Subcutaneous abdominal adipose tissue (tissue), 5 donors: Measurements from ENCODE around the gene SETDB1.
"Not testable (repeated sequence)": the region's sequence is repeated elsewhere in the genome, so short reads cannot be mapped to it uniquely, and the experiment has no call there.

Experiments used
- H3K27ac ChIP-seq: one replicate; pipeline ENCODE4 v1.7.0; 2013; ENCODE audit warnings: low read depth, mild to moderate bottlenecking, inconsistent platforms, low read length, moderate library complexity
- H3K27me3 ChIP-seq, 5 donors: one replicate each; pipeline ENCODE4 v1.7.0; 2013; ENCODE audit warnings: low read length in 5 of 5, inconsistent platforms in 1 of 5; ENCODE audit not compliant: control insufficient read depth in 5 of 5, insufficient read depth in 4 of 5
- H3K36me3 ChIP-seq, 5 donors: one replicate each; pipeline ENCODE4 v1.7.0; 2013; ENCODE audit warnings: low read length in 5 of 5; ENCODE audit not compliant: control insufficient read depth in 5 of 5, insufficient read depth in 5 of 5
- H3K4me1 ChIP-seq, 5 donors: one replicate each; pipeline ENCODE4 v1.7.0; 2013; ENCODE audit warnings: low read length in 5 of 5, mild to moderate bottlenecking in 3 of 5, moderate library complexity in 1 of 5; ENCODE audit not compliant: control insufficient read depth in 5 of 5, insufficient read depth in 5 of 5
- H3K4me3 ChIP-seq, 5 donors: one replicate each; pipeline ENCODE4 v1.7.0; 2013; ENCODE audit warnings: low read length in 5 of 5, low read depth in 1 of 5
- H3K9ac ChIP-seq, 5 donors: one replicate each; pipeline ENCODE4 v1.7.0; 2013; ENCODE audit warnings: low read length in 5 of 5, mild to moderate bottlenecking in 4 of 5, moderate library complexity in 3 of 5
- H3K9me3 ChIP-seq, 5 donors: one replicate each; pipeline ENCODE4 v1.7.0; 2013; ENCODE audit warnings: low read length in 5 of 5; ENCODE audit not compliant: control insufficient read depth in 5 of 5
- donor health status: healthy.
- donor health status: healthy.
- donor health status: healthy.
- donor health status: healthy.
- donor health status: healthy.

SETDB1 gene

DNA sequence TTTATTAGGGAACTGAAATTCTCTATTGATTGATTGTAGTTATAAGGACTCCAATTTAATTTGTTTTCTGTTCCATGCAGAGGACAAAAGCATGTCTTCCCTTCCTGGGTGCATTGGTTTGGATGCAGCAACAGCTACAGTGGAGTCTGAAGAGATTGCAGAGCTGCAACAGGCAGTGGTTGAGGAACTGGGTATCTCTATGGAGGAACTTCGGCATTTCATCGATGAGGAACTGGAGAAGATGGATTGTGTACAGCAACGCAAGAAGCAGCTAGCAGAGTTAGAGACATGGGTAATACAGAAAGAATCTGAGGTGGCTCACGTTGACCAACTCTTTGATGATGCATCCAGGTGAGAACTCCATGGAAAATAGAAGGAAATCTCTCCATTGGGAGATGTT, 1.5 kb downstream of the SETDB1 start:
- H3K27me3 ChIP-seq, result no peaks in the 10 kb centered on the region
- H3K27ac ChIP-seq, result no peak overlapping the region
- no peak overlapping the region for H3K4me3 ChIP-seq
- H3K9ac ChIP-seq, result no peak overlapping the region
- H3K36me3 ChIP-seq, result peaks cover 16 to 33% (median 27%) of the 10 kb centered on the region in 5 donors
- H3K4me1 ChIP-seq, result peaks cover 0 to 18% (median 12%) of the 10 kb centered on the region in 5 donors
- peaks cover 0 to 4% (median 0%) of the 10 kb centered on the region in 5 donors for H3K9me3 ChIP-seq

DNA sequence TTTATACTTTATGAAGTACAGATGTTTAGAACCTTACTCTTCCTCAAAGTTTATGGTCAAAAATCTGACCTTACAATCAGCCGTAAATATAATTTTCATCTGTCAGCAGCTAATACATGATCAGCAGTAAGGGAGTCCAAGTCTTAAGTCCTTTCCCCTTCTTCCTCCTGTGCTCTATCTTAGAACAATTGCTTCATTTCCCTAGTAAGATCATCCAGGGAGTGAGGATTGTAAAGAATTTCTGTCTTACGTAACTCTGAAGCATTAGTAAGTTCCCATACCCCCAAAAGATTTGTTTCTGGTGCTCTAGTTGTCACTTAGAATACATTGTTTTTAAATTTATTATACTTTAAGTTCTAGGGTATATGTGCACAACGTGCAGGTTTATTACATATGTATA, 2.1 kb downstream of the SETDB1 start:
- Histone ChIP-seq H3K27me3 (no peaks in the 10 kb centered on the region), H3K4me1 (peaks cover 0 to 18% (median 12%) of the 10 kb centered on the region in 5 donors), H3K27ac (no peak overlapping the region), H3K9me3 (peaks cover 0 to 4% (median 0%) of the 10 kb centered on the region in 5 donors), H3K9ac (no peak overlapping the region), H3K36me3 (peaks cover 18 to 37% (median 28%) of the 10 kb centered on the region in 5 donors), H3K4me3 (no peak overlapping the region)

DNA sequence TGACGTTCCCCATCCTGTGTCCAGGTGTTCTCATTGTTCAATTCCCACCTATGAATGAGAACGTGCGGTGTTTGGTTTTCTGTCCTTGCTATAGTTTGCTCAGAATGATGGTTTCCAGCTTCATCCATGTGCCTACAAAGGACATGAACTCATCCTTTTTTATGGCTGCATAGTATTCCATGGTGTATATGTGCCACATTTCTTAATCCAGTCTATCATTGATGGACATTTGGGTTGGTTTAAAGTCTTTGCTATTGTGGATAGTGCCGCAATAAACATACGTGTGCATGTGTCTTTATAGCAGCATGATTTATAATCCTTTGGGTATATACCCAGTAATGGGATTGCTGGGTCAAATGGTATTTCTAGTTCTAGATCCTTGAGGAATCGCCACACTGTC, 2.6 kb downstream of the SETDB1 start:
- H3K9me3 ChIP-seq, H3K9ac ChIP-seq, H3K27ac ChIP-seq, H3K4me3 ChIP-seq, H3K27me3 ChIP-seq: not testable (repeated sequence)
- Histone ChIP-seq H3K4me1 (peaks cover 0 to 18% (median 12%) of the 10 kb centered on the region in 5 donors), H3K36me3 (peaks cover 18 to 39% (median 28%) of the 10 kb centered on the region in 5 donors)

DNA sequence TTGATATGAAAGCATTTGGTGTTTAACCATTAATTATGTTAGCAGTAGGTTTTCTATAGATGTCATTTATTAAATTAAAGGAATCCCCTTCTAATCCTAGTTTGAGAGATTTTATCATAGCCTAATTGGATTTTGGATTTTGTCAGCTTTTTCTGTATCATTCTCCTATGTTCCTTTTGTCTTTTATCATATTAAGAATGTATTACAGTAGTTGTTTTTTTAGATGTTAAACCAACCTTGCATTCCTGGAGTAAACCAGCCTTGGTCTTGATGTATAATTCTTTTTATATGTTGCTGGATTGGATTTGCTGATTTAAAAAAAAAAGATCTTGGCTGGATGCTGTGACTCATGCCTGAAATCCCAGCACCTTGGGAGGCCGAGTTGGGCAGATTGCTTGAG, 5.6 kb downstream of the SETDB1 start:
- no peak overlapping the region for H3K9ac ChIP-seq
- H3K4me3 ChIP-seq, result no peak overlapping the region
- H3K27me3 ChIP-seq, result no peaks in the 10 kb centered on the region
- peaks cover 0 to 11% (median 10%) of the 10 kb centered on the region in 5 donors for H3K4me1 ChIP-seq
- H3K27ac ChIP-seq, result no peak overlapping the region
- H3K9me3 ChIP-seq, result peaks cover 0 to 4% (median 0%) of the 10 kb centered on the region in 5 donors
- peaks cover 22 to 47% (median 39%) of the 10 kb centered on the region in 5 donors for H3K36me3 ChIP-seq

DNA sequence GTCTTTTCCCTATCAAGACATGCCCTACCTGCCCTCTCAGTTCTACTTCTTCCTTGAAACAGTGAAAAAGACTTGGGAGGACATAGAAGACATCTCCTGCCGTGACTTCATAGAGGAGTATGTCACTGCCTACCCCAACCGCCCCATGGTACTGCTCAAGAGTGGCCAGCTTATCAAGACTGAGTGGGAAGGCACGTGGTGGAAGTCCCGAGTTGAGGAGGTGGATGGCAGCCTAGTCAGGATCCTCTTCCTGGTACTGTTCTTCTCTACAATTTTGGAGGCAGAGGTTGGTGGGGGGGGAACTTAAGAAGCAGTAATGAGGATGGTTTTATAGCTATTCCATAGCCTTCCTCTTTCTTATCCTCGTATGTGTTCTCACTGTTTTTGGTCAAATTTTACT, 18.7 kb downstream of the SETDB1 start:
- peaks cover 39 to 98% (median 84%) of the 10 kb centered on the region in 5 donors for H3K36me3 ChIP-seq
- no peaks in the 10 kb centered on the region for H3K9me3 ChIP-seq

DNA sequence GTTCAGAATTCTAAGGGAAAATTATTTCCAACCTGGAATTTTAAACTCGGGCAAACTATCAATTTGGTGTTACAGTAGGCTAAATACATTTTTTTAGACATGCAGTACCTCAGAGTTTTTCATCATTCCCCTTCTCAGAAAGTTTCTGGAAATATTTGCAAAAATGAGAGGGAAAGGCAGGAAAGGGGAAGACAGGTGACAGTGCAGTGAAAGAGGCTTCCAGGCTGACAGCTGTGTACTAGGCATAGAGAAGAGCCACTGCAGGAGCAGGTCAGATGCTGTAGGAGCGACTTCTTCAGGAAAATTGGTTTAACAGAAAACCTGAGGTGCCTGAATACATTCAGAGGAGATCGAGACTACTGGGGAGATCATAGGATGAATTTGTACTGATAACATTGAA, 28.5 kb downstream of the SETDB1 start:
- no peak overlapping the region for H3K4me3 ChIP-seq
- H3K9me3 ChIP-seq, result no peaks in the 10 kb centered on the region
- no peak overlapping the region for H3K27ac ChIP-seq
- H3K4me1 ChIP-seq, result no peaks in the 10 kb centered on the region
- H3K9ac ChIP-seq, result no peak overlapping the region
- H3K36me3 ChIP-seq, result peaks cover 36 to 85% (median 61%) of the 10 kb centered on the region in 5 donors
- H3K27me3 ChIP-seq, result no peaks in the 10 kb centered on the region

More for the DNA sequence above, 18.7 kb downstream of the SETDB1 start:
- H3K27ac ChIP-seq, result no peak overlapping the region
- H3K27me3 ChIP-seq, result no peaks in the 10 kb centered on the region
- H3K4me3 ChIP-seq, result no peak overlapping the region
- H3K9ac ChIP-seq, result no peak overlapping the region
- H3K4me1 ChIP-seq, result no peaks in the 10 kb centered on the region

DNA sequence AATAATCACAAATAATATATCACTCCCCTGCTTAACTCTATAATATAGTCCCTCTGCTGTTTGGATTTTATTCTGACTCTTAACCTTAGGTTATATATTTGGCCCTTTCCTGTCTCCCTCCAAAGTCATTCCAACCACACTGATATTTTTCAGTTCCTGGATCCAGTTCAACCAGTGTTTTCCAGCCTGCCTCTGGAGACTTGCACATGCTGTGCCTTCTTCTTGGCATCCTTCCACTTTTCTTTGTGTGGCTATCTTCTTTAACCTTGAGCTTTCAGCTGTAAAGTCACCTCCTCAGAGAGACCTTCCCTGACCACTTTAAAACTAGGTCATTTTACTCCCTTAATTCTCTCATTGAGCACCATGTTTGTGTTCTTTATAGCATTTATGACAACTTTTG, 29.1 kb downstream of the SETDB1 start:
- no peaks in the 10 kb centered on the region for H3K27me3 ChIP-seq
- H3K9me3 ChIP-seq, result no peaks in the 10 kb centered on the region
- no peak overlapping the region for H3K27ac ChIP-seq
- H3K36me3 ChIP-seq, result peaks cover 33 to 84% (median 56%) of the 10 kb centered on the region in 5 donors
- H3K4me1 ChIP-seq, result no peaks in the 10 kb centered on the region
- H3K4me3 ChIP-seq, result no peak overlapping the region
- H3K9ac ChIP-seq, result no peak overlapping the region

DNA sequence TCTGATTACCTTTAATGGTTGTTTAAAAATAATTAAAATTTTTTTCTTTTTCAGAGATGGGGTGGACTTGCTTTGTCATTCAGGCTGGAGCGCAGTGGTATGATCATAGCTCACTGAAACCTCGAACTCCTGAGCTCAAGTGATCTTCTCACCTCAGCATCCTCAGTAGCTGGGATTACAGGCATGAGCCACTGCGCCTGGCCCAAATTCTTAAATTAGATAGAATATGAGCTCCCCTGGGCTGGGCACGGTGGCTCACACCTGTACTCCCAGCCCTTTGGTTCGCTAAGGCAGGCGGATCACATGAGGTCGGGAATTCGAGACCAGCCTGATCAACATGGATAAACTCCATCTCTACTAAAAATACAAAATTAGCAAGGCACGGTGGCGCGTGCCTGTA, 31.5 kb downstream of the SETDB1 start:
- Histone ChIP-seq H3K27ac (no peak overlapping the region), H3K36me3 (peaks cover 33 to 85% (median 59%) of the 10 kb centered on the region in 5 donors), H3K27me3 (no peaks in the 10 kb centered on the region), H3K9ac (no peak overlapping the region), H3K9me3 (no peaks in the 10 kb centered on the region), H3K4me3 (no peak overlapping the region), H3K4me1 (peaks cover 0 to 2% (median 0%) of the 10 kb centered on the region in 5 donors)

DNA sequence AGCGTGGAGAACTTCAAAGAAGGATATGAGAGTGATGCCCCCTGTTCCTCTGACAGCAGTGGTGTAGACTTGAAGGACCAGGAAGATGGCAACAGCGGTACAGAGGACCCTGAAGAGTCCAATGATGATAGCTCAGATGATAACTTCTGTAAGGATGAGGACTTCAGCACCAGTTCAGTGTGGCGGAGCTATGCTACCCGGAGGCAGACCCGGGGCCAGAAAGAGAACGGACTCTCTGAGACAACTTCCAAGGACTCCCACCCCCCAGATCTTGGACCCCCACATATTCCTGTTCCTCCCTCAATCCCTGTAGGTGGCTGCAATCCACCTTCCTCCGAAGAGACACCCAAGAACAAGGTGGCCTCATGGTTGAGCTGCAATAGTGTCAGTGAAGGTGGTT, 34.5 kb downstream of the SETDB1 start:
- Histone ChIP-seq H3K4me1 (peaks cover 0 to 10% (median 0%) of the 10 kb centered on the region in 5 donors), H3K27ac (no peak overlapping the region), H3K9ac (no peak overlapping the region), H3K27me3 (no peaks in the 10 kb centered on the region), H3K9me3 (no peaks in the 10 kb centered on the region), H3K4me3 (no peak overlapping the region), H3K36me3 (peaks cover 22 to 89% (median 67%) of the 10 kb centered on the region in 5 donors)

DNA sequence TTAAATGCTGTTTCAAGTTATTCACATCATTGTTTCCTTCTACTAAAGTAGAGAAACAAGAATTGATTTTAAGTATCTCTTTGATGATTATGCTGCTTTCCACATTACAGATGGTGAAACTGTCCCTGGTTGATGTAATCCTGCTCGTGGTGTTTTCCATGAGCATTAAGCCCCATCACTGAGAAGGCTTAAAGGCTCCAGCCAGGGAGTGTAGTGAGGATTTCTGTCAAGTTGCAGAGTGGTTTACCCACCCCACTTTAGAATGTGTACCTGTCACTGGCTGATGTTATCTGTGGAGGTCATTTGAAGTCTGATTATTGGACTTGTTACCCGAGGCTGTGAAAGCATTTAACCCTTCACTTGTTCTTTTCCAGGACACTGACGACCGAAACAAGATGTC, 35.6 kb downstream of the SETDB1 start:
- Histone ChIP-seq H3K4me3 (no peak overlapping the region), H3K27ac (no peak overlapping the region), H3K36me3 (peaks cover 28 to 92% (median 77%) of the 10 kb centered on the region in 5 donors), H3K9me3 (no peaks in the 10 kb centered on the region), H3K4me1 (peaks cover 0 to 10% (median 0%) of the 10 kb centered on the region in 5 donors), H3K9ac (no peak overlapping the region), H3K27me3 (no peaks in the 10 kb centered on the region)
